ENCODE measurements around the gene HPSE. TPM values are rescaled to one million over a fixed set of nuclear protein-coding genes. Genes with fewer than 3 reads are reported as not detected.

The HPSE gene
- total RNA-seq (2016; rRNA removed; fragmentation: Illumina TruSeq; extraction: Trizol) (not detected in 2 replicates), polyA plus RNA-seq (2011; rRNA removed) (not detected in 2 replicates), polyA minus RNA-seq (2011; rRNA and poly(A)+ RNA removed; ENCODE audit: low replicate concordance) (3.5 TPM in 1 of 2 replicates, not detected in the other), Bru-seq, nascent RNA (percentile 10 among the genes with signal in this experiment), BruChase-seq, experiment 1, labeled RNA remaining after a 6-hour chase (percentile 10 among the genes with signal in this experiment), BruChase-seq, experiment 2, labeled RNA remaining after a 2-hour chase (percentile 5 among the genes with signal in this experiment)
- not detected in 2 replicates for total RNA-seq (2016; cell fraction: cytosol; rRNA removed; fragmentation: Illumina TruSeq; extraction: Trizol; ENCODE audit: low read depth)
- 0.04 TPM in 1 of 2 replicates, not detected in the other for total RNA-seq (2016; cell fraction: insoluble cytoplasmic fraction; rRNA removed; fragmentation: Illumina TruSeq; extraction: Trizol)
- not detected in 2 replicates for total RNA-seq (2016; cell fraction: membrane; rRNA removed; fragmentation: Illumina TruSeq; extraction: Trizol)
- not detected in 2 replicates for total RNA-seq (2016; cell fraction: nucleus; rRNA removed; fragmentation: Illumina TruSeq; extraction: Trizol)
- not detected in 2 replicates for polyA plus RNA-seq (2011; cell fraction: cytosol; rRNA removed)
- polyA plus RNA-seq (2011; cell fraction: nucleus; rRNA removed) = not detected in 2 replicates
- not detected in 2 replicates for polyA plus RNA-seq (2012)
- polyA plus RNA-seq (2016; cell fraction: cytosol; fragmentation: Illumina TruSeq; extraction: Trizol; ENCODE audit: low read depth) = not detected in 2 replicates
- polyA plus RNA-seq (2016; cell fraction: insoluble cytoplasmic fraction; fragmentation: Illumina TruSeq; extraction: Trizol; ENCODE audit: low read depth) = not detected in 2 replicates
- polyA plus RNA-seq (2016; cell fraction: membrane; fragmentation: Illumina TruSeq; extraction: Trizol; ENCODE audit: low read depth) = not detected in 2 replicates
- polyA plus RNA-seq (2016; cell fraction: nucleus; fragmentation: Illumina TruSeq; extraction: Trizol; ENCODE audit: insufficient read depth, low read depth) = not detected in 2 replicates
- polyA minus RNA-seq (2011; cell fraction: cytosol; rRNA and poly(A)+ RNA removed) = not detected in 2 replicates
- 0.26 TPM in 1 of 2 replicates, not detected in the other for polyA minus RNA-seq (2011; cell fraction: nucleus; rRNA and poly(A)+ RNA removed)
- long read RNA-seq, experiment 1 = 0 reads
- long read RNA-seq, experiment 2 = 0 reads

DNA sequence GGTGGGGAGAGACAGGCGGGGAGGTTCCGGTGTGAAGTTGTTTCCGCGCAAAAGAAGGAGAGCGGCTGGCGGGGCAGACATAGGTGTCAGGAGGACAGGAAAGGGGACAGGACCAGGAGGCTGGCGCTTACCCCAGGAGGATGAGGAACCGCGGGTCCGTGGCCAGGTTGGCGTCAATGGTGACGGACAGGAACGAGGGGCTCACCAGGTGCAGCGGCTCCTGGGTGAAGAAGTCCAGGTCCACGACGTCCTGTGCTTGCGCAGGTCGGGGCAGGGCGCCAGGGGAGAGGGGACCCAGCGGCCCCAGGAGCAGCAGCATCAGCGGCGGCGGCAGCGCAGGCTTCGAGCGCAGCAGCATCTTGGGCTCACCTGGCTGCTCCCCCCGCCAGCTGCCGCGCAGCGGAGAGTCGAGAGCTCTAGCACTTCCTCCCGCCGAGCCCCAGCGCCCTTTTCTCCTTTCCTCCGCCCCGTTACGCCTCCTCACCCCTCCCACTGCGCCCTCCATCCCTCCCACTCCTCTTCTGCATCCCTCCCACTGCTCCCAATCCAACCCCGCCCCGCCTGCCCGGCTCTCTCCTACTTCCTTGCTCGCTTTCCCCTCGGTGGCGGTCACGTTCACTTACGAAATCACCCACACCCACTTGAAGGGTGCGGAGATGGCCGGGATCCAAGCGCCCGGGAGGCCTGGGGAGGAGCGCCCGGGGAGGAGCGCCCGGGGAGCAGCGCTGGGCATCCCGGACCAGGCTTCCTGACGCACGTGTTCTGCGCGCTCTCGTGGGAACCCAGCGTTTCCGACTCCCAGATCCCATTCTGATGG lies at the start of gene HPSE:
HPSE (minus strand) TSS at position 424 of the 817 bp plus-strand sequence; CDS start at position 358, 66 bp downstream.
- in situ Hi-C loops (cut with HindIII; ENCODE audit: extremely low pct_ligation_motif_present, low pct_unique_long_range_greater_than_20kb) = no loop called here
- Histone ChIP-seq H4K20me1 (ENCODE audit: insufficient read depth, low read length) (no peaks in the 10 kb centered on the region), H3K36me3 (replicated peaks in 1 of 2; ENCODE audit: control insufficient read depth in 1 of 2, insufficient read depth in 2 of 2, low read length in 2 of 2) (no peaks in the 10 kb centered on the region), H3K9me3 (ENCODE audit: low read length) (no peaks in the 10 kb centered on the region), H3K4me3 (replicated peaks in 1 of 3; ENCODE audit: insufficient read depth in 1 of 3, low read depth in 2 of 3, low read length in 3 of 3) (peak within 1 kb of the TSS; percentile 23 to 57 (median 40); a peak in 4 of 6 replicates), H3K4me1 (ENCODE audit: insufficient read depth, low read length) (0 out of 2 replicates have a peak, but pooled peaks cover 7% of the 10 kb centered on the region), H2AFZ (ENCODE audit: low read length) (no peak within 1 kb of the TSS), H3K79me2 (ENCODE audit: insufficient read depth, low read length) (no peaks in the 10 kb centered on the region), H3K9ac (ENCODE audit: insufficient read depth, low read depth, low read length) (no peak within 1 kb of the TSS), H3K27me3 (ENCODE audit: control insufficient read depth in 1 of 2, insufficient read depth in 2 of 2, low read length in 2 of 2) (peaks cover 3 to 36% of the 10 kb centered on the region in 2 experiments), H3K27ac (ENCODE audit: extremely low read length, insufficient read depth, low read length) (no peak within 1 kb of the TSS), H3K4me2 (ENCODE audit: low read depth, low read length) (peak within 1 kb of the TSS; percentile 62)
- BruUV-seq (replicated peaks) = no TSS peak
- CTCF ChIA-PET (ENCODE audit: low intra/inter-chr PET ratio, low total read pairs) = no interaction called here
- POLR2A ChIA-PET = no interaction called here
- WGBS (ENCODE audit: low lambda C conversion rate) = 19% methylated on average over 35 of the region's 63 CpGs
- FAIRE-seq (no peak), DNase-seq (ENCODE audit: low spot score) (peak; percentile 3), ATAC-seq (peak; percentile 81)
- intact Hi-C loops (cut with micrococcal nuclease; ENCODE audit: unreplicated experiment) = no loop called here
- TF ChIP-seq ZFP91 (CRISPR knock-in tag; IDR thresholded peaks at IDR 0.05; ENCODE audit: borderline replicate concordance) = 0 out of 2 replicates have a peak, but pooled peaks have one; percentile 21
- TF ChIP-seq ZNF597 (CRISPR knock-in tag; IDR thresholded peaks at IDR 0.05) = no peak
- TF ChIP-seq HNRNPLL (IDR thresholded peaks at IDR 0.05; ENCODE audit: low read depth, low read length, poor library complexity, severe bottlenecking) = peak; percentile 54
- TF ChIP-seq GABPB1 (CRISPR knock-in tag; IDR thresholded peaks at IDR 0.05) = peak; percentile 18; the same call in 1 of the 2 replicates
- 0 out of 2 replicates have a peak, but pooled peaks have one; percentile 69 for TF ChIP-seq PCBP1 (IDR thresholded peaks at IDR 0.05; ENCODE audit: borderline replicate concordance, low read depth, low read length)
- TF ChIP-seq KAT7 (CRISPR knock-in tag; IDR thresholded peaks at IDR 0.05; ENCODE audit: borderline replicate concordance) = no peak
- no peak for TF ChIP-seq TRIM22 (IDR thresholded peaks at IDR 0.05)
- TF ChIP-seq EZH2 (conservative IDR thresholded peaks at IDR 0.05; ENCODE audit: low read depth, low read length) = peak; percentile 69; the same call in 1 of the 2 replicates
- peak; percentile 25 for TF ChIP-seq XRCC5 (optimal IDR thresholded peaks at IDR 0.05; ENCODE audit: low read length)
- TF ChIP-seq ZNF263 (CRISPR knock-in tag; IDR thresholded peaks at IDR 0.05) = peak; percentile 93

Measured in HepG2 (cell line).